Thyroid gland (tissue), 4 donors: Measurements from ENCODE around the gene IL10RA. TPM values are rescaled to one million over a fixed set of nuclear protein-coding genes. Genes with fewer than 3 reads are reported as not detected.
A peak's percentile ranks its signal among the peaks of the same experiment; 100 is the strongest.
"Not testable (repeated sequence)": the region's sequence is repeated elsewhere in the genome, so short reads cannot be mapped to it uniquely, and the experiment has no call there.

Source experiments
- DNase-seq, 2 donors: peaks; one replicate each; pipeline ENCODE4 v3.0.0-alpha.2; 2019
- H3K27ac ChIP-seq, 3 donors: fragments of 200-600 bp; sonication (generic); 1 replicate in 2 of 3; 2 replicates in 1 of 3; pipeline ENCODE4 v1.5.1; 2016 to 2019; ENCODE audit warnings: mild to moderate bottlenecking in 1 of 3, moderate library complexity in 1 of 3
- H3K27me3 ChIP-seq: fragments of 200-600 bp; sonication (generic); one replicate; pipeline ENCODE4 v1.5.1; 2019
- H3K36me3 ChIP-seq, 2 donors: fragments of 200-600 bp; sonication (generic); one replicate each; pipeline ENCODE4 v1.5.1; 2016 to 2019
- H3K4me1 ChIP-seq, 2 donors: fragments of 200-600 bp; sonication (generic); one replicate each; pipeline ENCODE4 v1.5.1; 2017 to 2019
- H3K4me3 ChIP-seq, 3 donors: fragments of 200-600 bp; sonication (generic); replicated peaks in 1 of 3; 1 replicate in 2 of 3; 2 replicates in 1 of 3; pipeline ENCODE4 v1.5.1; 2016; ENCODE audit warnings: mild to moderate bottlenecking in 1 of 3
- H3K9me3 ChIP-seq: fragments of 200-600 bp; sonication (generic); one replicate; pipeline ENCODE4 v1.5.1; 2017
- POLR2A ChIP-seq, 2 donors: fragments of 450-650 bp; IDR thresholded peaks; one replicate each; pipeline ENCODE4 v1.6.1; 2017; ENCODE audit warnings: antibody characterized with exemption in 2 of 2, mild to moderate bottlenecking in 2 of 2, moderate library complexity in 1 of 2
- WGBS, 2 donors: methylation state at CpG; one replicate each; pipeline ENCODE4 v1.1.5; 2017; 5-methylcytosine and 5-hydroxymethylcytosine counted together
- intact Hi-C: fragments of 100-400 bp; cut with DNase I; formaldehyde crosslinking; loops from one replicate; pipeline ENCODE4 v1.15.1; 2023
- total RNA-seq, 4 donors: library from RNA; depleted of rRNA; stranded (reverse); fragments of >200 nt; gene quantifications; one replicate each; pipeline ENCODE4 v1.2.3, GENCODE V29; 2016
- TF ChIP-seq, protein P1 (sequence below), 6 experiments: fragments of 200-600 bp in 3 of 6; fragments of 450-650 bp in 3 of 6; sonication (generic) in 3 of 6; IDR thresholded peaks; one replicate each; pipeline ENCODE4 v1.5.1; 2016 to 2019; ENCODE audit warnings: antibody characterized with exemption in 6 of 6, mild to moderate bottlenecking in 2 of 6, inconsistent platforms in 1 of 6, moderate library complexity in 1 of 6

IL10RA gene
- total RNA-seq, 4 donors from 2014 or later = 5.3 to 21.9 (median 10.6) TPM

DNA sequence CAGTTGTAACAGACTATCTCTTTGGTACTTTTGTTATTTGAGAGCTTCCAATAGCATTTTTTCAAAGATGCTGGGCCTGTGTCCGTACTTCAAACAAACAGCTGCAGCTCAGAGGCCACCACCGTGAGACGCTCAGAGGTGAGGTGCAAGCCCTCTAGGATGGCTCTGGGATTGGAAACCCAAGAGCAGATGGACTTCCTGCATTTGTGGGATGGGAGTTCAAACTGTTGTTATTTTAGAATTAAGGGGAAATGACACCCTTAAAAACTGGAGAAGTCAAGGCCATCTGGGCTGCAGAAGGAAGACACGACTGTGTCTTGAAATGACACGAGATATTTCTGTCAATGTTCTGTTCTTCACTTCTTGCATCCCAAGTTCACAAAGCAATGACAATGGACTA lies 9.2 kb upstream of the IL10RA start:
- H3K4me3 ChIP-seq = no peak overlapping the region
- H3K36me3 ChIP-seq = no peaks in the 10 kb centered on the region
- H3K4me1 ChIP-seq = peaks cover 23 to 49% of the 10 kb centered on the region in 2 donors
- intact Hi-C loops = no loop called here
- TF ChIP-seq, protein P1, sequence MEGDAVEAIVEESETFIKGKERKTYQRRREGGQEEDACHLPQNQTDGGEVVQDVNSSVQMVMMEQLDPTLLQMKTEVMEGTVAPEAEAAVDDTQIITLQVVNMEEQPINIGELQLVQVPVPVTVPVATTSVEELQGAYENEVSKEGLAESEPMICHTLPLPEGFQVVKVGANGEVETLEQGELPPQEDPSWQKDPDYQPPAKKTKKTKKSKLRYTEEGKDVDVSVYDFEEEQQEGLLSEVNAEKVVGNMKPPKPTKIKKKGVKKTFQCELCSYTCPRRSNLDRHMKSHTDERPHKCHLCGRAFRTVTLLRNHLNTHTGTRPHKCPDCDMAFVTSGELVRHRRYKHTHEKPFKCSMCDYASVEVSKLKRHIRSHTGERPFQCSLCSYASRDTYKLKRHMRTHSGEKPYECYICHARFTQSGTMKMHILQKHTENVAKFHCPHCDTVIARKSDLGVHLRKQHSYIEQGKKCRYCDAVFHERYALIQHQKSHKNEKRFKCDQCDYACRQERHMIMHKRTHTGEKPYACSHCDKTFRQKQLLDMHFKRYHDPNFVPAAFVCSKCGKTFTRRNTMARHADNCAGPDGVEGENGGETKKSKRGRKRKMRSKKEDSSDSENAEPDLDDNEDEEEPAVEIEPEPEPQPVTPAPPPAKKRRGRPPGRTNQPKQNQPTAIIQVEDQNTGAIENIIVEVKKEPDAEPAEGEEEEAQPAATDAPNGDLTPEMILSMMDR (IDR thresholded peaks at IDR 0.05) = no peak
- 88% methylated on average over 5 of the region's 5 CpGs for WGBS, 2 donors
- no peak overlapping the region for H3K27ac ChIP-seq
- H3K27me3 ChIP-seq = no peaks in the 10 kb centered on the region
- no peak for DNase-seq
- H3K9me3 ChIP-seq = no peaks in the 10 kb centered on the region

DNA sequence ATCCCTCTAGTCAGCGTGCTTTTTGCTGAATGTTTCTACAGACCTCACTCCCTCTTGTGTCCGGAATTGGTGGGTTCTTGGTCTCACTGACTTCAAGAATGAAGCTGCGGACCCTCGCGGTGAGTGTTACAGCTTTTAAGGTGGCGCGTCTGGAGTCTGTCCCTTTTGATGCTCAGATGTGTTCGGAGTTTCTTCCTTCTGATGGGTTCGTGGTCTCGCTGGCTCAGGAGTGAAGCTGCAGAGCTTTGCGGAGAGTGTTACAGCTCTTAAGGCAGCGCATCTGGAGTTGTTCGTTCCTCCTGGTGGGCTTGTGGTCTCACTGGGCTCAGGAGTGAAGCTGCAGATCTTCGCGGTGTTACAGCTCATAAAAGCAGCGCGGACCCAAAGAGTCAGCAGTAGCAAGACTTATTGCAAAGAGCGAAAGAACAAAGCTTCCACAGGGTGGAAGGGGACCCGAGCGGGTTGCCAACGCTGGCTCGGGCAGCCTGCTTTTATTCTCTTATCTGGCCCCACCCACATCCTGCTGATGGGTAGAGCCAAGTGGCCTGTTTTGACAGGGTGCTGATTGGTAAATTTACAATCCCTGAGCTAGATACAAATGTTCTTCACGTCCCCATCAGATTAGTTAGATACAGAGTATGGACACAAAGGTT lies 8.5 kb upstream of the IL10RA start:
- H3K27me3 ChIP-seq, DNase-seq, H3K27ac ChIP-seq, H3K36me3 ChIP-seq, intact Hi-C loops, H3K9me3 ChIP-seq, H3K4me3 ChIP-seq: not testable (repeated sequence)
- 95% methylated on average over 23 of the region's 23 CpGs for WGBS, 2 donors
- H3K4me1 ChIP-seq = peaks cover 16 to 42% of the 10 kb centered on the region in 2 donors

DNA sequence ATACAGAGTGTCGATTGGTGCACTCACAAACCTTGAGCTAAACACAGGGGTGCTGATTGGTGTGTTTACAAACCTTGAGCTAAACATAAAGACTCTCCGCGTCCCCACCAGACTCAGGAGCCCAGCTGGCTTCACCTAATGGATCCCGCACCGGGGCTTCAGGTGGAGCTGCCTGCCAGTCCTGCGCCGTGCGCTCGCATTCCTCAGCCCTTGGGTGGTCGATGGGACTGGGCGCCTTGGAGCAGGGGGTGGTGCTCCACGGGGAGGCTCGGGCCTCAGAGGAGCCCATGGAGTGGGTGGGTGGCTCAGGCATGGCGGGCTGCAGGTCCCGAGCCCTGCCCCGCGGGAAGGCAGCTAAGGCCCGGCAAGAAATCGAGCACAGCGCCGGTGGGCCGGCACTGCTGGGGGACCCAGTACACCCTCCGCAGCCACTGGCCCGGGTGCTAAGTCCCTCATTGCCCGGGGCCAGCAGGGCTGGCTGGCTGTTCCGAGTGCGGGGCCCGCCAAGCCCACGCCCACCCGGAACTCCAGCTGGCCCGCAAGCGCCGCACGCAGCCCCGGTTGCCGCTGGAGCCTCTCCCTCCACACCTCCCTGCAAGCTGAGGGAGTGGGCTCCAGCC lies 7.8 kb upstream of the IL10RA start:
- H3K4me3 ChIP-seq, H3K9me3 ChIP-seq, intact Hi-C loops, H3K36me3 ChIP-seq, H3K27me3 ChIP-seq, DNase-seq: not testable (repeated sequence)
- H3K4me1 ChIP-seq = peaks cover 11 to 36% of the 10 kb centered on the region in 2 donors
- peak overlapping the region; percentile 76 to 96 (median 86) for H3K27ac ChIP-seq
- 95 to 100% methylated on average over 3 to 22 of the region's 36 CpGs for WGBS, 2 donors

DNA sequence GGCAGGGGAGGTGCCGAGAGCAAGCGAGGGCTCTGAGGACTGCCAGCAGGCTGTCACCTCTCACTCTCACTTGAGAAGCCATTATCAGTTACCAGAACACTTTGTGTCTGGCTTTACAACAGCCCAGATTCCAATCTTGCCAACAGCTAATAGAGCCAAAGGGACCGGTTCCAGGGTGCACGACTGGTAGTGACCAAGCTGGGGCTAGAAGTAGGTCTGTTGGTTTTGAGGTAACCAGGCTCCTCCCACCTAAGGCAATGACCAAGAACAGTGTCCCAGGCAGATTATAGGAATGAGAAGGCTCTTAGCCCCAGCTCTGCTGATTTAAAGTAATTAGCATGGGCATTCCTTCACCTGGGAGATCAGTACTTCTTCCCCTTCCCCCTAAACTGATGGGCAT lies 7.2 kb upstream of the IL10RA start:
- no peaks in the 10 kb centered on the region for H3K36me3 ChIP-seq
- WGBS, 2 donors = 18 to 25% methylated on average over 4 of the region's 4 CpGs
- no peaks in the 10 kb centered on the region for H3K27me3 ChIP-seq
- peaks cover 11 to 35% of the 10 kb centered on the region in 2 donors for H3K4me1 ChIP-seq
- peak; percentile 72 to 78 for DNase-seq
- no peak for TF ChIP-seq POLR2A (IDR thresholded peaks at IDR 0.05)
- TF ChIP-seq, protein P1 (IDR thresholded peaks at IDR 0.05) = no peak
- H3K27ac ChIP-seq = peak overlapping the region; percentile 76 to 96 (median 86)
- H3K4me3 ChIP-seq = no peak overlapping the region
- H3K9me3 ChIP-seq = no peaks in the 10 kb centered on the region
- intact Hi-C loops = no loop called here

DNA sequence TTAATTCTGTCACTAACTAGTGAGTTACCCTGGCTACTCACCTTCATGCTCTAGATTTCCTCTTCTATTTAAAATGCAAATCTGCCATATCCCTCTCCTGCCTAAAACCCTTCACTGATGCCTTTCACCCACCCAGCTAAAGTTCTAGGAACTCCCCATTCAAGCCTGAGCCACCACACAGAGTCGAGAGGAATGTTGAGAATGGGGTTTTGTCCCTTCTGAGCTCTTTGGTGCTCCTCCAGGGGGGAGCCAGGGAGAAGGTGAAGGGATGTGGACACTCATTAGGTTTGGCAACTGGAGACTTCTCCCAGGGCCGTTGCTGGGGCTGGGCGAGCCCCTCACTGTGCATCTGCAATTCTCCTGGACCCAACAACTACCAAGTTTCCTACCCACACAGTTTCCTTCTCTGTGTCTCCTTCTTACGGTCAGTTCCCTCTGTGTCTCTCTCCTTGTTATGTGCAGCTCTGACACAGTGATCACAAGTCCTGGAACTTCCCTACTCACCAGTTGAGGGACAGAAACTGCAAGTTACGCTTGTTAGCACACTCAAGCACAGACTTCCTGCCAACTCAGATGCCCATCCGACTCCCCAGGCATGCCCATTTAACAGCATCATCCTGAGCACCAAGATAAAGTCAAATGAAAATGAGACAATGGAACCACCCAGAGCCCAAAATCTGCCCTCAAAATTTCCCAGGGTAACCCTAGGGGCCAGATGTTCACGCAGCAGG lies 6.5 kb upstream of the IL10RA start:
- 45 to 53% methylated on average over 7 of the region's 7 CpGs for WGBS, 2 donors
- H3K36me3 ChIP-seq = no peaks in the 10 kb centered on the region
- intact Hi-C loops = no loop called here
- DNase-seq = peak; percentile 78 to 81
- no peak overlapping the region for H3K4me3 ChIP-seq
- H3K4me1 ChIP-seq = peaks cover 11 to 35% of the 10 kb centered on the region in 2 donors
- no peaks in the 10 kb centered on the region for H3K27me3 ChIP-seq
- no peaks in the 10 kb centered on the region for H3K9me3 ChIP-seq
- peak in 1 of 2 donors; percentile 49 for TF ChIP-seq POLR2A (IDR thresholded peaks at IDR 0.05)
- TF ChIP-seq, protein P1 (IDR thresholded peaks at IDR 0.05) = no peak
- H3K27ac ChIP-seq = peak overlapping the region; percentile 76 to 96 (median 86)

DNA sequence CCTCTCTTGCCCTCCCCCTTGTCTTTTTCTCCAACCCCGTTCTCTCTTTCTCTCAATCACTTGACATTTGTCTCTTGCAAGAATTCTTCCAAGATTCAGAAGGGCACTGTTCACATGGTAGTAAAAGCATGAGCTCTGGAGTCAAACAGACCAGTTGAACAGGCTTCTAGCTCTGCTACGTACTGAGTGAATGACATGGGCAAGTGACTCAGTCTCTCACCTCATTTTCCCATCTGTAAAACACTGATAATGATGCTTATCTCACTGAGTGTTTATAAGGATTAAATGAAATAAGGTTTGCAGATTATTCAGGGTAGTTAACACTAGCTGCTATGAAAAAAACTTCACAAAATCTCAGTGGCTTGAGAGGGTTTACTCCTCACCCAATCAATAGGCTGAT lies 5.9 kb upstream of the IL10RA start:
- H3K36me3 ChIP-seq = no peaks in the 10 kb centered on the region
- H3K9me3 ChIP-seq = no peaks in the 10 kb centered on the region
- intact Hi-C loops = no loop called here
- H3K27me3 ChIP-seq = no peaks in the 10 kb centered on the region
- 14 to 39% methylated on average over 2 of the region's 2 CpGs for WGBS, 2 donors
- H3K4me1 ChIP-seq = peaks cover 11 to 36% of the 10 kb centered on the region in 2 donors
- H3K4me3 ChIP-seq = no peak overlapping the region
- peak overlapping the region; percentile 76 to 96 (median 86) for H3K27ac ChIP-seq
- TF ChIP-seq POLR2A (IDR thresholded peaks at IDR 0.05) = no peak
- TF ChIP-seq, protein P1 (IDR thresholded peaks at IDR 0.05) = no peak
- DNase-seq = no peak
